ENCODE measurements around the gene GPR62. TPM values are rescaled to one million over a fixed set of nuclear protein-coding genes. Genes with fewer than 3 reads are reported as not detected.

Gene GPR62
- total and polyA plus RNA-seq, 2 of the 8 experiments (the other 6 are each of a cell fraction or from before 2014, with no cell fraction given), result 0.22 to 0.29 TPM

DNA sequence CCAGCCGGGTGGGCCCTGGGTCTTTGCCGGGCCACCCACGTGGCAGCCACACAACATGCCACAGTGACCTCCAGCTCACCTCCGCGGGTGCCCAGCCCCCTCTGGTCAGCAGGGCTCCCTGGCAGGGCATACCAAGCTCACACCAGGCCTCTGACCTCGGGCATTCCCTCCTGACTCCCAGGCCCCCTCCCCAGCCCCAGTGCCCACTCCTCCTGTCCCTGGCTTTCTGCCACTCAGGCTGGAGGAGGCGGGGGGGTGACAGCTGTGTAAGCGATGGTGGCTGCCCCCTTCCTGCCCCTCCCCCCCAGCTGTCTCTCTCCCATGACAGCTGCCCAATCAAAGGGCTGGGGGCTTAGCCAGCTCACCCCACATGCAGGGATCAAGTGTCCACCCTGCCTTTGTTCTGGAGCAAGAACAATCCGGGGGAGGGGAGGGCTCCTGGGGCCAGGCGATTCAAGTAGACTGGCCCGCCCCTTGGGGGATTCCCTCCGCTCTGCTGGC lies 8.8 kb downstream of the GPR62 start:
- Histone ChIP-seq H3K4me2 (ENCODE audit: insufficient read depth in 1 of 2, low read depth in 2 of 2, low read length in 2 of 2) (peak overlapping the region in 1 of 2 experiments; percentile 44; a peak in 2 of 4 replicates), H3K9me3 (ENCODE audit: insufficient read depth in 2 of 2, low read depth in 1 of 2, low read length in 1 of 2) (no peaks in the 10 kb centered on the region), H4K5ac (ENCODE audit: insufficient read length, low read depth, low read length) (no peak overlapping the region), H4K8ac (ENCODE audit: extremely low read depth, insufficient read depth, low read length) (no peak overlapping the region), H3K36me3 (ENCODE audit: control insufficient read depth in 2 of 4, insufficient read depth in 4 of 4, low read length in 3 of 4) (no peaks in the 10 kb centered on the region), H3K79me2 (ENCODE audit: control insufficient read depth in 1 of 2, insufficient read depth in 2 of 2, low read length in 2 of 2) (no peaks in the 10 kb centered on the region), H3K23ac (ENCODE audit: insufficient read length) (no peak overlapping the region), H3K18ac (ENCODE audit: extremely low read depth, low read length) (no peak overlapping the region; the same call in 1 of the 2 replicates), H3K4me1 (replicated peaks in 1 of 4; ENCODE audit: control insufficient read depth in 3 of 4, insufficient read depth in 4 of 4, low read length in 3 of 4) (peaks cover 10 to 34% (median 27%) of the 10 kb centered on the region in 4 experiments), H2AFZ (ENCODE audit: low read length) (no peak overlapping the region), H2BK5ac (ENCODE audit: low read depth, low read length) (peak overlapping the region; percentile 16; the same call in 1 of the 2 replicates), H3K79me1 (ENCODE audit: low read depth, low read length) (no peaks in the 10 kb centered on the region), H3K27ac (ENCODE audit: low read depth, low read length) (no peak overlapping the region), H2AK5ac (ENCODE audit: low read depth, low read length) (0 out of 2 replicates have a peak overlapping the region, but pooled peaks have one; percentile 13), H2BK15ac (ENCODE audit: low read length) (no peak overlapping the region), H3K23me2 (ENCODE audit: low read depth, low read length) (peaks cover 9% of the 10 kb centered on the region; the same call in 1 of the 2 replicates), H4K91ac (replicated peaks; ENCODE audit: insufficient read length, low read length) (no peak overlapping the region), H3K27me3 (replicated peaks in 1 of 4; ENCODE audit: control insufficient read depth in 3 of 4, extremely low read depth in 1 of 4, insufficient read depth in 3 of 4, low read length in 3 of 4) (peaks cover 0 to 13% (median 2%) of the 10 kb centered on the region in 4 experiments; a peak in 5 of 7 replicates), H3K4me3 (ENCODE audit: extremely low read depth in 1 of 4, insufficient read depth in 2 of 4, low read depth in 3 of 4, low read length in 4 of 4) (0 out of 8 replicates have a peak overlapping the region, but pooled peaks of 1 of the 4 experiments have one; percentile 2), H2BK12ac (ENCODE audit: low read depth, low read length) (0 out of 2 replicates have a peak overlapping the region, but pooled peaks have one; percentile 85), H3K56ac (replicated peaks; ENCODE audit: insufficient read length, low read depth, low read length) (no peak overlapping the region), H2BK120ac (replicated peaks; ENCODE audit: low read depth, low read length) (no peak overlapping the region), H3K14ac (ENCODE audit: insufficient read length) (no peak overlapping the region), H3K4ac (replicated peaks; ENCODE audit: insufficient read length, low read depth, low read length) (no peak overlapping the region), H2BK20ac (ENCODE audit: low read length) (no peak overlapping the region), H3K9ac (replicated peaks in 1 of 4; ENCODE audit: extremely low read depth in 1 of 4, low read depth in 3 of 4, low read length in 3 of 4) (no peak overlapping the region), H4K20me1 (replicated peaks in 1 of 2; ENCODE audit: control insufficient read depth in 1 of 2, insufficient read depth in 2 of 2, low read length in 2 of 2) (peaks cover 0 to 10% of the 10 kb centered on the region in 2 experiments)
- FAIRE-seq (no peak), DNase-seq (ENCODE audit: low read depth in 1 of 2, low spot score in 2 of 2) (no peak)
- CTCF ChIA-PET (ENCODE audit: partially characterized antibody), result interaction anchor here (1.1 to 10.5 kb wide), 5 partner anchors 9 to 40 kb away, joined by 3 to 66 read pairs (median 25); partner anchors contain the start of genes ABHD14A, ABHD14B, ACY1 and GPR62
- POLR2A ChIA-PET (ENCODE audit: partially characterized antibody), result interaction anchor here (0.6 to 29.3 kb wide), 4 partner anchors 14 to 115 kb away, joined by 3 to 923 read pairs (median 68); partner anchors contain the start of genes ABHD14A, ABHD14B, ACY1 and GPR62
- WGBS, 2 experiments (ENCODE audit: extremely low coverage in 1 of 2, insufficient coverage in 1 of 2, insufficient read length in 1 of 2, insufficient replicate concordance in 2 of 2, low coverage in 1 of 2, low lambda C conversion rate in 2 of 2, missing lambda C conversion rate in 1 of 2), result 77% methylated on average over 5 of the region's 12 CpGs; no CpG with 5 or more reads in 1 of the 2 experiments
- 0 out of 4 replicates have a peak, but pooled peaks of 1 of the 2 experiments have one; percentile 40 for TF ChIP-seq SIN3A (conservative IDR thresholded peaks at IDR 0.05 in 1 of 2, IDR thresholded peaks at IDR 0.05 in 1 of 2; ENCODE audit: low read depth in 1 of 2, low read length in 2 of 2)
- TF ChIP-seq, protein P1, sequence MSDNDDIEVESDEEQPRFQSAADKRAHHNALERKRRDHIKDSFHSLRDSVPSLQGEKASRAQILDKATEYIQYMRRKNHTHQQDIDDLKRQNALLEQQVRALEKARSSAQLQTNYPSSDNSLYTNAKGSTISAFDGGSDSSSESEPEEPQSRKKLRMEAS (IDR thresholded peaks at IDR 0.05), result no peak

Measured in H1 (cell line).